ENCODE measurements around the gene SOX5. TPM values are rescaled to one million over a fixed set of nuclear protein-coding genes. Genes with fewer than 3 reads are reported as not detected.

The SOX5 gene
- total RNA-seq: 6.1 and 8.0 TPM in 2 replicates

GRCh38 chr12:23949348-23950209, at the start of gene SOX5:
Gene SOX5 (minus strand): TSS chr12:23949670. CDS start chr12:23949601, 69 bp downstream.

